LNCAP (cell line): ENCODE data around the gene SMYD3.

ENCODE experiments used
- CTCF ChIP-seq: fragments of 450-650 bp; IDR thresholded peaks from 2 replicates; pipeline ENCODE4 v1.5.1; 2017; ENCODE audit warnings: mild to moderate bottlenecking

Gene SMYD3

GRCh38 chr1:246319083-246319714, 187.9 kb downstream of the SMYD3 start:
- TF ChIP-seq CTCF, result no peak

GRCh38 chr1:246318622-246319021, 188.5 kb downstream of the SMYD3 start:
- no peak for TF ChIP-seq CTCF

- TF ChIP-seq CTCF, result no peak
Measured at GRCh38 chr1:246318036-246318359, 189.1 kb downstream of the SMYD3 start.

GRCh38 chr1:246317332-246318035, 189.6 kb downstream of the SMYD3 start:
- no peak for TF ChIP-seq CTCF

- TF ChIP-seq CTCF, result no peak
Measured at GRCh38 chr1:246311461-246311860, 195.6 kb downstream of the SMYD3 start.

- TF ChIP-seq CTCF, result no peak
Measured at GRCh38 chr1:246309247-246309884, 197.7 kb downstream of the SMYD3 start.

GRCh38 chr1:246308533-246309075, 198.5 kb downstream of the SMYD3 start:
- no peak for TF ChIP-seq CTCF
